Fibroblast of skin of scalp (primary cell): ENCODE measurements around the gene FXN.
A peak's percentile ranks its signal among the peaks of the same experiment; 100 is the strongest.
"Not testable (repeated sequence)": the region's sequence is repeated elsewhere in the genome, so short reads cannot be mapped to it uniquely, and the experiment has no call there.

Experiments
- DNase-seq: peaks from one replicate; pipeline ENCODE4 v3.0.0-alpha.2; 2013

The FXN gene

GRCh38 chr9:69070201-69070600, 34.6 kb downstream of the FXN start:
- DNase-seq, result no peak

DNA sequence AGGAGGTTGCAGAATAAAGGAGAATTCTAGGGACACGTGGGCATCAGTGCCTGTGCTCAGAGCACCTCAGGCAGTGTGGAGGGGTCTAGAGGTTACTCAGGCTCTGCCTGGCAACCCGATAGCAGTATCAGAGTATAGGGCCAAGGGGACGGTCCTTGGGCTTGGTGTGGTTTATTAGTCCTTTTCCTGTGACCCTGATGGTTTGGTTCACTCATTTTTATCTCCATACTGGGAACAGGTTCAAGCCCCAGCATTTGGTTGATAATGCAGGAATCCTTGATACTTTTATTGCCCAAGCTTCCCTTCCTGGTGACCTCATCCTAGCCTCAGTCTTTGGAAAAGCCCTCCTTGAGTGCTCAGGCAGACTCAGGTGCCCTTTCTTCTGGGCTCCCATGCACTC, 35.5 kb downstream of the FXN start:
- no peak for DNase-seq

DNA sequence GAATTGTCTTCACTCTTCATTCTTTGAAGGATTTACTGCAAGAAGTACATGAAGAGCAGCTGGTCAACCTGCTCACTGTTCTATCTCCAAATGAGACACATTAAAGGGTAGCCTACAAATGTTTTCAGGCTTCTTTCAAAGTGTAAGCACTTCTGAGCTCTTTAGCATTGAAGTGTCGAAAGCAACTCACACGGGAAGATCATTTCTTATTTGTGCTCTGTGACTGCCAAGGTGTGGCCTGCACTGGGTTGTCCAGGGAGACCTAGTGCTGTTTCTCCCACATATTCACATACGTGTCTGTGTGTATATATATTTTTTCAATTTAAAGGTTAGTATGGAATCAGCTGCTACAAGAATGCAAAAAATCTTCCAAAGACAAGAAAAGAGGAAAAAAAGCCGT, 37.6 kb downstream of the FXN start:
- no peak for DNase-seq

GRCh38 chr9:69074801-69075200, 39.2 kb downstream of the FXN start:
- no peak for DNase-seq

DNA sequence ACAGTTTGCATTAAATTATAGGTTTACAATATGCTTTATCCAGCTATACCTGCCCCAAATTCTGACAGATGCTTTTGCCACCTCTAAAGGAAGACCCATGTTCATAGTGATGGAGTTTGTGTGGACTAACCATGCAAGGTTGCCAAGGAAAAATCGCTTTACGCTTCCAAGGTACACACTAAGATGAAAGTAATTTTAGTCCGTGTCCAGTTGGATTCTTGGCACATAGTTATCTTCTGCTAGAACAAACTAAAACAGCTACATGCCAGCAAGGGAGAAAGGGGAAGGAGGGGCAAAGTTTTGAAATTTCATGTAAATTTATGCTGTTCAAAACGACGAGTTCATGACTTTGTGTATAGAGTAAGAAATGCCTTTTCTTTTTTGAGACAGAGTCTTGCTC, 41.0 kb downstream of the FXN start:
- DNase-seq, result no peak

DNA sequence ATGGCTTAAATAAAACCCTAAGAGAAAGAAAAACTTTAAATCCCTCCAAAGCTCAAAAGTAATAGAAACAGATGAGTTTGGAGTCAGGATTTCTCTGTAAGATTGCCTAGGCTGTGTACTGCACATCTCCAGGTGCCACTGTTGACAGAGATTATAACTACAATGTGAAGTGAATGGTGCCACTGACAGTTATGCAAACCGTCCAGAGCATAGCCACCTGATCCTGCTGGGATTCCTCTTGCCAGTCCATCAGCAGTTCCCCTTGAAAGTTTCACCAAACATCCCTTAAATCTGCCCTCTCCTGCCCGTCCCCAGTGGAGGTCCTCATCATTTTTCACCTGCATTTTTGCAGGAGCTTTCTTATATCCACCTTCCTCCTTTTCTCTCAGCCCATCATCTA, 42.5 kb downstream of the FXN start:
- no peak for DNase-seq

DNA sequence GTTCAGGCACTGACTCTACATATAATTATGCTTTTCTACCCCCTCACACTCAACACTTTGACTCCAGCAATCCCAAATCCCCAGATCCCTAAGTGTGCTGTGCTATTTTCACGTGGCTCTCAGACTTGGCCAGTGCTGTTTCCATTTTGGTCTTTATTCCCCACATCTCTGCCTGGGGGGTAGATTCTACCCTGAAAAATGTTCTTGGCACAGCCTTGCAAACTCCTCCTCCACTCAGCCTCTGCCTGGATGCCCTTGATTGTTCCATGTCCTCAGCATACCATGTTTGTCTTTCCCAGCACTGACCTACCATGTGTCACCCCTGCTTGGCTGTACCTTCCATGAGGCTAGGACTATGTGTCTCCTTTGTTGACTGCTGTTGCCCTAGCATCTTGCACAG, 43.0 kb downstream of the FXN start:
- DNase-seq, result peak; percentile 68

- no peak for DNase-seq
These were observed 43.6 kb downstream of the FXN start for GRCh38 chr9:69079186-69079585.

DNA sequence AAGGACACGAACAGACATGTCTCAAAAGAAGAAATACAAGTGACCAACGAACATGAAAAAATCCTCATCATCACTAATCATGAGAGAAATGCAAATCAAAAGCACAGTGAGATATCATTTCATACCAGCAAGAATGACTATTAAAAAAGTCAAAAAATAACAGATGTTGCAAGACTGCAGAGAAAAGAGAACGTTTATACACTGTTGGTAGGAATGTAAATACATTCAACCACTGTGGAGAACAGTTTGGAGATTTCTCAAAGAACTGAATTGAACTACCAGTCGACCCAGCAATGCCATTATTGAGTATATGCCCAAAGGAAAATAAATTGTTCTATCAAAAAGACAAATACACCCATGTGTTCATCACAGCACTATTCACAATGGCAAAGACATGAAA, 45.7 kb downstream of the FXN start:
- peak; percentile 8 for DNase-seq

- no peak for DNase-seq
These were observed 47.8 kb downstream of the FXN start for GRCh38 chr9:69083321-69083720.

DNA sequence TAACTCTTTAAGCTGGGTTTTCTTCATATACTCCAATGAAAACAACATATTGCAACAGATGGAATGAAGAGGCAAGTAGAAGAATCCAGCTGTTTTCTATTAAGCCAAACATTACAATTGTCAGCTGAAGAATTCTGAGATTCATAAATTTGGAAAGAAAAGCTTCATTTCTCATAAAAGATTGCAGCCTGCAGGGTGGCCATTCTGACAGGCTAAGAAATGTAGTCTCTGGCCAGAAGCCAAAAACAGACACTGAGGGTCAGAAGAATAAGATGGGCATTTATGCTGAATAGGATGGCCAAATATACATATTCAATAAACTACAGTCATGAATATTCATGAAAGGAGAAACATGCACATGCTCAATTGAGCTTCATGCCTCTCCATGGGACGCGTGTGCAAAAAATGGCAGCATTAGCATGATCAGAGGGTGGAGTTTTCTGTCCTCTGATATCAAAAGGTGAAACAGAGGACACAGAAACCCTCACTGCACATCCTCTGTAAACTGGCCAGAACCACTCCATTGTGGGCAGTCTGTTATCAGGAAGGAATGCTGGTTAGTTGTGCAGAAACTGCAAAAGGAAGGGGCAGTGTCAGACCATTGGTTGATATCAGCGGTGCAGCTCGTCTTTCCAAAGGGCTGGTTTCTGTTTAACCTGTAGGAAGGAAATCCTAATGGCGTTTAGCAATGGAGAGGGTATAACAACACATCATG, 50.2 kb downstream of the FXN start:
- DNase-seq, result peak; percentile 86

DNA sequence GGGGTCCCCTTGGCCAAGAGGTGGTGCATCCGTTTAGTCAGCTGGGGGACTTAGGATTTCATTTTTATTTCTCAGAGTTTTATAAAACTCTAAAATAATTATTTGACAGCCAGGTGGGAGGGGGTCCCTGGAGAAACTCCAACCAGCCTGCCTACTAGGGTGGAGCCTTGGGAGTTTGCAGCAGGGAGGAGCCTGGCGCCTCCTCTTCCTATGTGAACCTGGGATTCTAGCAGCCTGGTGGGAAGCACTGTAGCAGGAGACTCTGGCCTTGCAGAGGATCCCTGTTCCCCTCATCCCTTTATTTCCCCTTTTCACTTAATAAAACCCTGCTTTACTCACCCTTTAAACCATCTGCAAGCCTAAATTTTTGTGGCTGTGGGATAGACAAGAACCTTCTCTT, 50.8 kb downstream of the FXN start:
- no peak for DNase-seq

DNA sequence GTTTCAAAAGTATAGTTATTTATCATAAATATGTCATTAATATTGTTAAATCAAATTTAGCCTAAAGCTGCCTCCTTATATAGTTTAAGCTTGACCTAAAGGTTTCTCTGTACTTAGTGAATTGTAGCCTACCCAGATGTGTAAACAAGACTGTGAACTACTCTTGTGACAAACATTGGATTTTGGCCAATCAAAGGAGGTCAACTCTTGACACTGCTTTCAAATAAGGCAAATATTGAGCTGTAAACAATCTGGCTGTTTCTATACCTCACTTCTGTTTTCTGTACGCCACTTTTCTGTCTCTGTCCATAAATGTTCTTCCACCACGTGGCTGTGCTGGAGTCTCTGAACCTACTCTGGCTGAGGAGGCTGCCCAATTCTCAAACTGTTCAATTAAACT, 51.2 kb downstream of the FXN start:
- no peak for DNase-seq

- no peak for DNase-seq
These were observed 53.5 kb downstream of the FXN start for GRCh38 chr9:69089082-69089481.

DNA sequence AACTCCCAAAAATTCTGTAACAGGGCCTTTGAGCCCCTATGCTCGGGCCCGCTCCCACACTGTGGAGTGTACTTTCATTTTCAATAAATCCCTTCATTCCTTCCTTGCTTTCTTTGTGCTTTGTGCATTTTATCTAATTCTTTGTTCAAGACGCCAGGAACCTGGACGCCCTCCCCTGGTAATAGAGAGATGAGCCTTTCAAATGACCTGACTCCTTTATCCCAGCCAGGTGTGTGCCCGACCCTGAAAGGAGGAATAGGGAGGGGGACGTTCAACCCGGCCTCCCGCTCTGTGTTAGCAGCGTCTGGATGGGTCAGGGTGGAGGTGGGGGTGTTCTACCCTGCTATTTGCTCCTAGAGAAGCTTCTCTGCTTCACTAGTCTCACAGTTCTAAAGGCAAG, 53.9 kb downstream of the FXN start:
- no peak for DNase-seq

GRCh38 chr9:69090140-69090750, 54.7 kb downstream of the FXN start:
- no peak for DNase-seq

- no peak for DNase-seq
These were observed 55.4 kb downstream of the FXN start for GRCh38 chr9:69090946-69091345.

DNA sequence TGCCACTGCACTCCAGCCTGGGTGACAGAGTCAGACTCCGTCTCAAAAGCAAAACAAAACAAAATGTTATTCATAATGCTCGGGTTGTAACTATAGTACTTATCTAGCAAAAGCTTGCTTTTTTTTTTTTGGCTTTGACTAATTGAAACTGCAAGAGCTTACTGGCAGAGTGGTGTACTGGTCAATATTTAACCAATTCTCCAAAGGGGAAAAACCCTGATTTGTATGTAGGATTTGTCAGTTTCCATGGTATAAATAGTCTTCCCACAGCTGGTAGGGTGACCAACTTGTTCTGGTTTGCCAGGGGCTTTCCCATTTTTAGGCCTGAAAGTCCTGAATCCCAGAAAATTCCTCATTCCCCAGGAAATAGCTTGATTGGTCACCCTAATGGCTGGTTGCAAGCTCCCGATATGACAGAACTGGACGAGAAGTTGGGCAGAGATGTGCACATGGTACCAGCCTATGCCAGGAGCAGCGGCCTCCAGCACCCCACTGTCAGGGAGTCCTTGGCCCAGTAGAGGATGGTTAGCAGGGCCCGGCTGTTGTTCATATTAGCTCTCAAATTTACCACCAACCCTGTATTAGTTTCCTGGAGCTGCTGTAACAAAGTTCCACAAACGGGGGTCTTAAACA, 58.0 kb downstream of the FXN start:
- DNase-seq, result no peak

GRCh38 chr9:69094361-69095135, 59.0 kb downstream of the FXN start:
- DNase-seq, result not testable (repeated sequence)

- peak; percentile 79 for DNase-seq
These were observed 61.5 kb downstream of the FXN start for GRCh38 chr9:69097064-69097463.

GRCh38 chr9:69097923-69098593, 62.5 kb downstream of the FXN start:
- no peak for DNase-seq

DNA sequence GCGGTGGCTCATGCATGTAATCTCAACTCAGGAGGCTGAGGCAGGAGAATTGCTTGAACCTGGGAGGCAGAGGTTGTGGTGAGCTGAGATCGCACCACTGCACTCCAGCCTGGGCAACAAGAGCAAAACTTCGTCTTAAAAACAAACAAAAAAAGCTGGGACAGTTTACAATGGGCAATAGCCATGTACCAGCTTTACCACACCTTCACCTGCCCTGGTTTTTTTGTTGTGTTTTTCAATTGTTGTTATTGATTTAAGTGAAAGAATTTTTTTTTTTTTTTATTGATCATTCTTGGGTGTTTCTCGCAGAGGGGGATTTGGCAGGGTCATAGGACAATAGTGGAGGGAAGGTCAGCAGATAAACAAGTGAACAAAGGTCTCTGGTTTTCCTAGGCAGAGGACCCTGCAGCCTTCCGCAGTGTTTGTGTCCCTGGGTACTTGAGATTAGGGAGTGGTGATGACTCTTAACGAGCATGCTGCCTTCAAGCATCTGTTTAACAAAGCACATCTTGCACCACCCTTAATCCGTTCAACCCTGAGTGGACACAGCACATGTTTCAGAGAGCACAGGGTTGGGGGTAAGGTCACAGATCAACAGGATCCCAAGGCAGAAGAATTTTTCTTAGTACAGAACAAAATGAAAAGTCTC, 67.9 kb downstream of the FXN start:
- DNase-seq, result not testable (repeated sequence)
